ENCODE data around the gene SH2D3A. TPM values are rescaled to one million over a fixed set of nuclear protein-coding genes. Genes with fewer than 3 reads are reported as not detected.

The SH2D3A gene
- total RNA-seq, 1 donor from 2014 or later, result 1.5 TPM

DNA sequence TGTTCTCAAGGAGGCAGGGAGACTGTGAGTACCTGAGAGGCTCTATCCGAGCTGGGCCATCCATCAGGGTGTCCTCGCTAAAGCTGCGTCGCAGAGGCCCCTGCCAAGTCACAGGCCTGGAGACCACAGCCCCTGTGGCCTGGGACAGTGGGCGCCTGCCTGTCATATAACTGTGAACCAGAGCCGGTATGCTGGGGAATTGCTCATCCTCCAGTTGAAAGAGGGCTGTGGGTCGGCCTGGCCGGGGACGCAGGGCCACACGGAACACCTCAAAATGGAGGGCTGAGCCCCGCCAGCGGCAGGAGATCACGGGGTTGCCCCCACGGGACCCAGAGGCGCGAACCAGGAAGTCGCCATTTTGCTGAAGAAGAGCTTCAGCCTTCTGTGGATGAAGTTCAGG lies 6.6 kb downstream of the SH2D3A start:
- no peak for TF ChIP-seq CTCF (IDR thresholded peaks at IDR 0.05; ENCODE audit: unreplicated experiment)
- H3K27ac Mint-ChIP-seq (ENCODE audit: unreplicated experiment), result no peak overlapping the region
- no peaks in the 10 kb centered on the region for H3K4me1 Mint-ChIP-seq (ENCODE audit: unreplicated experiment)
- DNase-seq (ENCODE audit: low spot score), result no peak
- H3K27me3 Mint-ChIP-seq (ENCODE audit: unreplicated experiment), result peaks cover 4% of the 10 kb centered on the region
- H3K9me3 Mint-ChIP-seq (ENCODE audit: unreplicated experiment), result no peaks in the 10 kb centered on the region
- H3K36me3 Mint-ChIP-seq (ENCODE audit: low read depth, unreplicated experiment), result no peaks in the 10 kb centered on the region
- no peak overlapping the region for H3K4me3 Mint-ChIP-seq (ENCODE audit: unreplicated experiment)

DNA sequence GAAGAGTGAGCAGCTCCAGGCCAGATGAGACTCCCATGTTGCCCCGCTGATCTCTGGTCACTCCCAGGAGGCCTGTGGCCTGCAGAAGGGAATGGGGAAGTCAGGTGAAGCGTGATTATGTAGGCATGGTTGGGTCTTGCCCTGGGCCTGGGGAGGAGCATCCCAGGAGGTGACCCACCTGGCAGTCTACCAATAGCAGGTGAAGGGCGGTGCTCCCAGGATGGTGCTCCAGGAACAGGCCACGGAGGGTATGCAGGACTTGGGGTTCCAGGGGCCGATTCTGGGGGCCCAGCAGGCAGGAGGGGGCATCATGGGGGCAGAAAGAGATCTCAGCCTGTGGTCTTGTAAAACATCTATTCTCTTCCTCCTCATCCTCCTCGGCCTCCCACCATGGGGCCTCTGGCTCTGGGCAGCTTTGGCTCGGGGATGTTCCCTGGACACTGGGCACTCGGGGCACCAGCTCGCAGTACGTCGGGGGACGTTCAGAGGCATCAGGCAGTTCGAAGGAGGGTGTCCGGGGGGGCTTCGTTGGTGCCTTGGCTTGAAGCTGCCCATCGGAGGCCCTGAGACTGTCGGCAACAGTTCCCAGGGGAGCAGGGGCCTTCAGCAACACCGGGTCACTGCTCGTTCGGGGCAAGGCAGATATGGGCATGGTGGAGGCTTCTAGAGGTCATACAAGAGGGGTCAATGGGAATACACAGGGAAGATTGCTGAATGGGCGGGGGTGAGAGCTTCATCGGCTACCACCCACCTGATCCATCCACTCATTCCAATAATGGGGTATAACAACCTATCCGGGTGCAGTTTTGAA lies 12.4 kb downstream of the SH2D3A start:
- Mint-ChIP-seq H3K4me1 (ENCODE audit: unreplicated experiment) (no peaks in the 10 kb centered on the region), H3K27ac (ENCODE audit: unreplicated experiment) (no peak overlapping the region), H3K9me3 (ENCODE audit: unreplicated experiment) (no peaks in the 10 kb centered on the region), H3K4me3 (ENCODE audit: unreplicated experiment) (no peak overlapping the region), H3K27me3 (ENCODE audit: unreplicated experiment) (peaks cover 7% of the 10 kb centered on the region), H3K36me3 (ENCODE audit: low read depth, unreplicated experiment) (peaks cover 7% of the 10 kb centered on the region)
- no peak for DNase-seq (ENCODE audit: low spot score)
- no peak for TF ChIP-seq CTCF (IDR thresholded peaks at IDR 0.05; ENCODE audit: unreplicated experiment)

DNA sequence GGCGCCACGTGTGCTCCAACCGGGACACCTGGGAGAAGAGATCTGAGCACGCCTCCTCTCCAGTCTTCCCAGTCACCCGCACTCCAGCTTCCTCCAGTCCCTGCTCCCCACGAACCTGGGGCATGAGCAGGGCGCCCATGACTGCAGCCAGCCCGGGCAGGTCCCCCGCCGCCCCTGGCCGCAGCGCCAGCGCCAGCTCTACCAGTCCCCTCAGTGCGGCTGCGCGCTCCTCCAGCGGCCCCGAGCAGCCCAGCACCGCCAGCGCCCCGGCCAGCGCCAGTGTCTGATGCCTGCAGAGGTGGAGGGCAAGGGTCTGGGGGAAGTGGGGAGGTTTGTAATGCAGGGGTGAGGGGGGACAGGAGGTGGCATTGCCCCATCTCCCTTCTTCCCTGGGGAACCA lies 13.1 kb downstream of the SH2D3A start:
- no peak for DNase-seq (ENCODE audit: low spot score)
- peaks cover 7% of the 10 kb centered on the region for H3K27me3 Mint-ChIP-seq (ENCODE audit: unreplicated experiment)
- H3K36me3 Mint-ChIP-seq (ENCODE audit: low read depth, unreplicated experiment), result peaks cover 15% of the 10 kb centered on the region
- H3K9me3 Mint-ChIP-seq (ENCODE audit: unreplicated experiment), result no peaks in the 10 kb centered on the region
- H3K4me1 Mint-ChIP-seq (ENCODE audit: unreplicated experiment), result no peaks in the 10 kb centered on the region
- no peak overlapping the region for H3K4me3 Mint-ChIP-seq (ENCODE audit: unreplicated experiment)
- no peak for TF ChIP-seq CTCF (IDR thresholded peaks at IDR 0.05; ENCODE audit: unreplicated experiment)
- H3K27ac Mint-ChIP-seq (ENCODE audit: unreplicated experiment), result no peak overlapping the region

DNA sequence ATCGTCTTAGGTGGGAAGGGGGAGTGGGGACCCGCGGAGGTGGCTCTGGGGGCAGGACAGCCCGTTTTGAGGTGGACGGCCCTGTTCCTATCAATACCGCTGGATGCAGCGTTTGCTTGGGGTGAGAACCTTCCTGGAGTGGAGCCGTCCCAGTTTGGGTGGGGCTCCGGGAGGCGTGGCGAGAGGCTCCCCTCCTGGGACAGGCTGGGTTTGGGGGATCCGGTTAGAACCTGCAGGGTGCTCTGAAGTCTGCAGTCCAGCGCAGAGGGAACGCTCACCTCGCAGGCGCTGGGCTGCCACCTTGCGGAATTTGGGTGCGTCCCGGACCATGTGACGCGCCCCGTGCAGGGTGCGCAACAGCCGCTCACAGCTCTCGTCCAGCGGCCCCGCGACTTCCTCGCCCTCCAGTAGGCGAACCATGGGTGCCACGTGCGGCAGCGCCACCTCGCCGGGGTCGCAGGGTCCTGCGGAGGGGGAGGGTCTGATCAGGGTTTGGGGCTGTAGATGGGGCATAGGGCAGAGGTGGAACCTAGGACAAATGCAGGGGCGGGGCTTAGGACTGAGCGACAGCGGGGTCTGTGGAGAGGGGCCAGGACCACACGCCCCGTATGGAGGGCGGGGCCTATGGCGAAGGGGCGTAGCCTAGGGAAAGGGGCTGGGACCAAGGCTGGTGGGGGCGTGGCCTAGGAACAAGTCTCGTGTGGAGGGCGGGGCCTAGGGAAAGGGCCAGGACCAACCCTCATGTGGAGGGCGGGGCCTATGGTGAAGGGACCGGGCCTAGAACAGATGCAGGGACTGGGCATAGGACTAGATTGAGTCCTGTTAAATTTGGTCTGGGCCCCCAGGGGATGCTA lies 13.8 kb downstream of the SH2D3A start:
- TF ChIP-seq CTCF (IDR thresholded peaks at IDR 0.05; ENCODE audit: unreplicated experiment), result no peak
- Mint-ChIP-seq H3K4me1 (ENCODE audit: unreplicated experiment) (no peaks in the 10 kb centered on the region), H3K27ac (ENCODE audit: unreplicated experiment) (no peak overlapping the region), H3K4me3 (ENCODE audit: unreplicated experiment) (no peak overlapping the region), H3K27me3 (ENCODE audit: unreplicated experiment) (peaks cover 7% of the 10 kb centered on the region), H3K9me3 (ENCODE audit: unreplicated experiment) (no peaks in the 10 kb centered on the region), H3K36me3 (ENCODE audit: low read depth, unreplicated experiment) (peaks cover 16% of the 10 kb centered on the region)
- peak; percentile 71 for DNase-seq (ENCODE audit: low spot score)
